HG02678 (cell line): ENCODE results near the gene OR8H1.

Experiments used
- ATAC-seq: cut with Tn5 transposase; IDR thresholded peaks from one replicate; pipeline ENCODE4 v1.9.1; 2021; ENCODE audit warnings: mild to moderate bottlenecking, moderate library complexity; ENCODE audit not compliant: unreplicated experiment

OR8H1 gene, protein sequence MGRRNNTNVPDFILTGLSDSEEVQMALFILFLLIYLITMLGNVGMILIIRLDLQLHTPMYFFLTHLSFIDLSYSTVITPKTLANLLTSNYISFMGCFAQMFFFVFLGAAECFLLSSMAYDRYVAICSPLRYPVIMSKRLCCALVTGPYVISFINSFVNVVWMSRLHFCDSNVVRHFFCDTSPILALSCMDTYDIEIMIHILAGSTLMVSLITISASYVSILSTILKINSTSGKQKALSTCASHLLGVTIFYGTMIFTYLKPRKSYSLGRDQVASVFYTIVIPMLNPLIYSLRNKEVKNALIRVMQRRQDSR

DNA sequence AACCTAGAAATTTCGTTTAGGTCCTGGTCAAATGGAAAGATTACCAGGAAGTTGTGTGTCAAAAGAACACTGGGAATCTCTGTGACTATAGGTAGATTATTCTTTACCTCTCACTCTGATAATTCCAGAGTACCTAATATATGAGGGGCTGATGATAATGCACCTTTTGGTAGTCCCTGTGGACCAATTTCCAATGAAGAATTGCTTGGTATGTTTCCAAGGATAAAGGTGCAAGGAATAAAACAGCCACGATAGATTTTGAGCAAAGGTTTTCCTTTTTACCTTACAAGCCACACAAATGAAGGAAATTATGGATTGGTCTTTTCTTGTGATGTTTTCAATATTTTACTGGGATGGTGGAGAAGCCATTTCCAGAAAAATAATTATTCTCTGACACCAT lies at the start of gene OR8H1:
OR8H1 (minus strand) TSS at position 101 of the 400 bp plus-strand sequence. CDS start 1,192 bp downstream, outside the sequence.
- ATAC-seq, result no peak

DNA sequence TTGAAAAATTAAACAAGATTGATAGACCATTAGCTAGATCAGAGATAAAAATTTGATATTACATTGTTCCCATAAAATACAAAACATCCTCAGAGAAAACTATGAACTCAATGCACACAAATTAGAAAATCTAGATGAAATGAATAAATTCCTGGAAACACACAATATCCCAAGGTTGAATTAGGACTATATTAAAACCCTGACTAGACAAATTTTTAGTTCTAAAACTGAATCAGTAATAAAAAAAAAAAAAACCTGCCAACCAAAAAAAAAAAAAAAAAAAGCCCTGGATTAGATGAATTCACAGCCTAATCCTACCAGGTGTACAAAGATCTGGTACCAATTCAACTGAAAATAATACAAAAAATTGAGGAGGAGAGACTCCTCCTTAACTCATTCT lies 48.2 kb upstream of the OR8H1 start:
- ATAC-seq, result no peak

DNA sequence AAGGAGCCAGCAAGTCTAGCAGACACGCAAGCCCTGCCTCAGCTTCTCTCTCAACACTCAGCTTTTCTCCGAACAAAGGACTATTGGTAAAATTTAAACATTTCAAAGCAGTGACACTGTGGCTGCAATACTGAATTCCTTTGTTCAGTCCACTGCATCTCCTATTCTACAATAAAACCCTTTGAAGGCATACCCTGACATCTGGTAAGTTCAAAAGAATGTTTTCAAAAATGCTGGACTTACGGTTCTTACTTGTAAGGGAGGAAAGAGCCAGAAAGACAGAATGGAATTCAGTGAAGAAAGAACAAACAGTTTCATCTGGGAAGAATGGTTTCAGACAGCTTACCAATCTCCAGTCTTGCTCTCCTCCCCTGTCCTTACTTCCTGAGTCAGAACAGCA lies 41.1 kb upstream of the OR8H1 start:
- ATAC-seq, result no peak

DNA sequence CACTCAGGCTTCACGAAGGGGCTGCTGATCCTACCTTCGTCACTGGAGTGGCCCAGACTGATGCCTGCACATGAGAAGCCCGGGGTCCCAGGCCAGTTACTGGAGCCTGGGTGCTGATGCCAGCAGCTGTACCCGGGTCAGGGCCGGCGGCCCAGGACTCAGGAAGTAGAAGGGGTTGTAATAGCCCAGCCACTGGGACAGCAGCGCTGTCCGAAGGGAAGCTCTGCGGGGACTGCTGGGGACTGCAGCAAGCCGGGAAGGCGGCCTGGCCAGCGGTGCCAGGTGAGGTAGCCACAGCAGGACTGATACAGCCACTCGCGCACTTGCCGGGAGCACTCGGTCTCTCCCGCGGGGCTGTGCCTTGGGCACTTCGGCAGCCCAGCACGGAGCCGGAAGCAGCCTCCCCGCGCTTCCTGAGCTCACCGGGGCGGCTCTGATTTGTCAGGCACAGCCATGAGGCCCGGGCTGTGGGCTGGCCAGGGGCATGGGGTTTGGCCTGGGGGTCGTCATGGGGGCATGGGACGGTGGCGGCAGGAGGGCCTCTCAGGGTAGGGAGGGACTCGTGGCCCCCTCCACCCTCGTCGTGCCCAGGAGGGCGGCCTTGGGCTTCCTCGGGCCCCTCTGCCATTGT lies 39.9 kb upstream of the OR8H1 start:
- ATAC-seq, result no peak

DNA sequence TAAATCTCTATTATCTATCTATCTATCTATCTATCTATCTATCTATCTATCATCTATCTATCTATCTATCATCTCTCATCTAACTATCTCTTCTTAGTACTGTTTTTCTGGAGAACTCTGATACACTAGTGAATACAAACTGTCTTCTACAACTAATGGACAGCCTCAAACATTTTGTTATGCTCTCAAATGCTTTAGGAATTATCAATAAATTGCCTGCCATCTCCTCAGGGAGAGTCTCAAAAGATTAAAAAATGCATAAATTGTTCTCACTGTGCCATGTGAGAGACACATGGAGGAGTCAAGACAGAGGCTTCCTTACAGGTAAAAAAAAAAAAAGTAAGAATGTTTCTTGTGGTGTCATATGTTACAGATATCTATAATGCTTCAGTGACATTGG lies 22.8 kb upstream of the OR8H1 start, which contains the start of gene OR8K3:
OR8K3 (plus strand) TSS at position 301 of the 400 bp plus-strand sequence. CDS start 3,163 bp downstream, outside the sequence.
- ATAC-seq, result no peak

DNA sequence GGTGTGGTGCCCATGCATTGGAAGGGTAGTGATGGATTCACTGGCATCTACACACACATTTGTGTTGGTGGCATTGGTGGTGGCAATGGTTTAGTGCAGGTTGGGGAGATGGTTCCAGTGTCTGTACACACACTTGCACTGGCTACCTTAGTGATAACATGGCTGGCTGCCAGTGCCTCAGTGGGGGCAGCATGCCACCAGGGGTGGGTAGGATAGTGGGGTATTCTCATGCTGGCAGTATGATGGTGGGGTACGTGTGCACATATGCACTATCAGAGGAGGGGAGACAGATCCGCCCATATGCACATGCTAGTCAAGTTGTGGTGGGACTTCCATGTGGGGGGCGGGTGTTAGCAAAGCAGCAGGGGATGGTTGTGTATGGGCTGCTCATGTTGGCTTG lies 15.8 kb upstream of the OR8H1 start:
- no peak for ATAC-seq

DNA sequence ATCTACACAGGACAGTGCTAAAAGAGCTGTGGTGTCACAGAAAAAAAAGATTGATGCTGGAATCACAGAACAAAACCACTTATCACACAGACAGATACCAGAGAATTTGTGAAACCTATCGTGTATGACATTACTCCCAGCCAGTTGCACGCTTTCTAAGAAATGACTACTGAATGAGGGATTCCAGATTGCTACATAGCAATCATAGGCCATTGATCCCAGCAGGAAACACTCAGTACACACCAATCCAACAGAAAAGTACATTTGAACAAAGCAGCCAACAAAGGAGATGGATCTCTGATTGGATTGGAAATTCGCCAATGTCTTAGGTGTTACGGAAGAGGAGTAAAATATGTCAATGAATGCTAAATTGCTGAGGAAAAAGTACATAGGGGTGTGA lies 4.8 kb upstream of the OR8H1 start:
- ATAC-seq, result no peak

DNA sequence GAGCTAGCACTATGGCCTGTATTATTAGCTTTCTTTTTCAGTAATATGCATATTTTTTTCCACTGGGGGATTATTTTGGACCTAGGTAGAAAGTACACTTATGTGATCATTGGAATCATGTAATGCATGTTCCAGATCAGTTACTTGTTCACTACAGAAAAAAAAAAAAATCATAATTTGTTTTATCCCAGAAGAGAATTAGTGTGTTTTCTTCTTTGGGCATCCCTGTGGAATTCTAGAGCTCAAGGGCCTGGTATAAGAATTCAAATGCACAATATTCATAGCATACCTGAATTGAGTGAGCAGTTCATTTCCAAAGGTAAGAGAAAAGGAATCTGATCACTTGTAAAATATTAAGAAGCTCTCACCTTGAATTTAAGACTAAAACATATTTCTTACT lies 18.2 kb downstream of the OR8H1 start, which contains the start of gene OR5T1:
OR5T1 (plus strand) TSS at position 301 of the 400 bp plus-strand sequence. CDS start 1,485 bp downstream, outside the sequence.
- no peak for ATAC-seq

DNA sequence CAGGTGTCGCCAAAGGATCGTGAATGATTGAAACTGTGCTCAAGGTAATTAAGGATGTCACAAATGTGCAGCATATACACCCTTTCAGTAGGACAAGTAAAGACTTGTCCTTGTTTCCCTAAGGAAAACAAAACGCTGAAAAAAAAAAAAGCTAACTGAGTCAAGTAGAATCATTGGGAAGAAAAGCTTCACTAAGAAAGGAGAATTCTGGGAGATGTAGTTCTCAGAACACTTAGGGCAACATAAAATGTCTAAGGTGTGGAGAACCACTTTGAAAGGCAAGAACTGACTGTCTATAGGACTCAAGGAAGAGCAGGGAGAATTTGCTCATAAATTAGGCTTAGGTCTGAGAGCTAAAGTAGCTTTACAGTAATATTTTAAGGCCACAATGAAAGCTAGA lies 21.0 kb downstream of the OR8H1 start:
- ATAC-seq, result no peak

DNA sequence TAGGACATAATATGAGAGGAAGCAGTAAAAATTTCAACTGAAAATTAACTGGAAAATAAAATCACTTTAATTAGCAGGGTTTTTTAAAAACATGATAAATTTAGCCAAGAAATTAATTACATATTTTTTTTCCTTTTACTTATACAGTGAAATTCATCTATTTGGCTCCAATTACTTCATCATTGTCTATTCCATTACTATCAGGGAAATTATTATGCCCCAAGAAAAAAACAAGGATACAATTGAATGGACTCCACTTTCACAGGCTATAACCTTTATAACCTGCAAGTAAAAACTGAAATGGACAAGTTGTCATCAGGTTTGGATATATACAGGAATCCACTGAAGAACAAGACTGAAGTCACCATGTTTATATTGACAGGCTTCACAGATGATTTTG lies 40.1 kb downstream of the OR8H1 start, which contains the start of gene OR5T3:
OR5T3 (plus strand) TSS at position 301 of the 400 bp plus-strand sequence; CDS start at position 301, 0 bp downstream.
- ATAC-seq, result no peak
